HepG2 (cell line): ENCODE data around the gene ENO2. TPM values are rescaled to one million over a fixed set of nuclear protein-coding genes. Genes with fewer than 3 reads are reported as not detected.

Experiments used
- ETV5 ChIP-seq: IDR thresholded peaks from 2 replicates; pipeline ENCODE4 v1.6.1; 2018; ENCODE audit warnings: missing biosample characterization, missing genetic modification reagents, inconsistent platforms, borderline replicate concordance
- FOSL2 ChIP-seq: sonication (generic); formaldehyde crosslinking; IDR thresholded peaks from 2 replicates; pipeline ENCODE4 v1.4.0; 2020; ENCODE audit warnings: missing genetic modification reagents
- GABPA ChIP-seq, 2 experiments: IDR thresholded peaks; 2 replicates each; pipeline ENCODE4 v1.6.1; 2011 to 2016; ENCODE audit warnings: low read depth in 2 of 2, low read length in 1 of 2, missing biosample characterization in 1 of 2, missing genetic modification characterization in 1 of 2
- HBP1 ChIP-seq: IDR thresholded peaks from 2 replicates; pipeline ENCODE4 v1.6.1; 2016; ENCODE audit warnings: low read depth, control low read depth
- KAT8 ChIP-seq: IDR thresholded peaks from 2 replicates; pipeline ENCODE4 v1.6.1; 2016; ENCODE audit warnings: missing genetic modification reagents, missing compliant biosample characterization
- KDM5B ChIP-seq: sonication (generic); formaldehyde crosslinking; IDR thresholded peaks from 2 replicates; pipeline ENCODE4 v1.4.0; 2020; ENCODE audit warnings: missing genetic modification reagents, mild to moderate bottlenecking, borderline replicate concordance
- MED1 ChIP-seq: sonication (generic); formaldehyde crosslinking; IDR thresholded peaks from 2 replicates; pipeline ENCODE4 v1.4.0; 2020; ENCODE audit warnings: missing genetic modification reagents
- MXI1 ChIP-seq: IDR thresholded peaks from 3 replicates; pipeline ENCODE4 v1.6.1; 2012; ENCODE audit warnings: low read depth, low read length, inconsistent platforms, borderline replicate concordance
- NFE2L2 ChIP-seq: fragments of 150-350 bp; IDR thresholded peaks from 2 replicates; pipeline ENCODE4 v1.6.1; 2014; ENCODE audit warnings: low read length
- POGK ChIP-seq: sonication (generic); formaldehyde crosslinking; conservative IDR thresholded peaks from 2 replicates; pipeline ENCODE4 v1.8.0; 2022; ENCODE audit warnings: mild to moderate bottlenecking, moderate library complexity, missing genetic modification reagents
- RFXAP ChIP-seq: sonication (generic); formaldehyde crosslinking; IDR thresholded peaks from 2 replicates; pipeline ENCODE4 v1.4.0; 2020; ENCODE audit warnings: missing genetic modification reagents, borderline replicate concordance
- SALL1 ChIP-seq: sonication (generic); formaldehyde crosslinking; IDR thresholded peaks from 2 replicates; pipeline ENCODE4 v1.8.0; 2022; ENCODE audit warnings: mild to moderate bottlenecking, missing genetic modification reagents
- SIN3A ChIP-seq: IDR thresholded peaks from 2 replicates; pipeline ENCODE4 v1.6.1; 2011; ENCODE audit warnings: low read depth, mild to moderate bottlenecking, control low read depth, low read length, borderline replicate concordance
- TFDP1 ChIP-seq: IDR thresholded peaks from 2 replicates; pipeline ENCODE4 v1.6.1; 2016; ENCODE audit warnings: missing compliant biosample characterization, missing genetic modification reagents, borderline replicate concordance
- YEATS4 ChIP-seq: sonication (generic); formaldehyde crosslinking; IDR thresholded peaks from 2 replicates; pipeline ENCODE4 v1.4.0; 2020; ENCODE audit warnings: missing genetic modification reagents, borderline replicate concordance
- ZFY ChIP-seq: sonication (generic); formaldehyde crosslinking; IDR thresholded peaks from 2 replicates; pipeline ENCODE4 v1.4.0; 2020; ENCODE audit warnings: missing genetic modification reagents
- ZNF124 ChIP-seq: sonication (generic); formaldehyde crosslinking; IDR thresholded peaks from 2 replicates; pipeline ENCODE4 v1.4.0; 2020; ENCODE audit warnings: missing genetic modification reagents
- ZNF263 ChIP-seq: sonication (generic); formaldehyde crosslinking; IDR thresholded peaks from 2 replicates; pipeline ENCODE4 v1.4.0; 2020; ENCODE audit warnings: missing genetic modification reagents
- ZNF354B ChIP-seq: sonication (generic); formaldehyde crosslinking; IDR thresholded peaks from 2 replicates; pipeline ENCODE4 v1.8.0; 2022; ENCODE audit warnings: mild to moderate bottlenecking, missing genetic modification reagents
- ZNF674 ChIP-seq: sonication (generic); formaldehyde crosslinking; IDR thresholded peaks from 2 replicates; pipeline ENCODE4 v1.5.0; 2020; ENCODE audit warnings: low read depth, mild to moderate bottlenecking, missing genetic modification reagents
- ZNF687 ChIP-seq: sonication (generic); formaldehyde crosslinking; IDR thresholded peaks from 2 replicates; pipeline ENCODE4 v1.5.1; 2020; ENCODE audit warnings: mild to moderate bottlenecking, missing genetic modification reagents, moderate library complexity
- ZNF878 ChIP-seq: sonication (generic); formaldehyde crosslinking; IDR thresholded peaks from 2 replicates; pipeline ENCODE4 v1.8.1; 2023; ENCODE audit warnings: mild to moderate bottlenecking, missing genetic modification reagents, moderate library complexity
- polyA plus RNA-seq, 8 experiments: library from polyadenylated mRNA; depleted of rRNA in 3 of 8; stranded (reverse) in 7 of 8; unstranded in 1 of 8; fragments of >200 nt; fragmentation: Illumina TruSeq in 4 of 8; extraction: Trizol in 4 of 8; gene quantifications; 2 replicates each; pipeline versions ENCODE4 v1.2.1 to v1.2.3, GENCODE V29; 2011 to 2016; ENCODE audit warnings: low read depth in 4 of 8, missing spikeins in 1 of 8, mixed read lengths in 1 of 8; ENCODE audit not compliant: insufficient read depth in 1 of 8
- total RNA-seq, 5 experiments: library from RNA; depleted of rRNA; stranded (reverse); fragments of >200 nt; fragmentation: Illumina TruSeq; extraction: Trizol; gene quantifications; 2 replicates each; pipeline ENCODE4 v1.2.3, GENCODE V29; 2016; ENCODE audit warnings: low read depth in 1 of 5

The ENO2 gene
- total and polyA plus RNA-seq, 2 of the 13 experiments (the other 11 are each of a cell fraction or from before 2014, with no cell fraction given): 19.3 to 136 TPM

GRCh38 chr12:6961695-6962284 is 47.4 kb downstream of the ENO2 start (continued):
- TF ChIP-seq RFXAP (CRISPR knock-in tag) (0 out of 2 replicates have a peak, but pooled peaks have one; percentile 20), ZNF354B (CRISPR knock-in tag) (no peak), ETV5 (CRISPR knock-in tag) (peak; percentile 83; the same call in 1 of the 2 replicates), MED1 (peak; percentile 42; the same call in 1 of the 2 replicates), ZNF124 (CRISPR knock-in tag) (no peak), HBP1 (CRISPR knock-in tag) (peak; percentile 85; the same call in 1 of the 2 replicates), FOSL2 (CRISPR knock-in tag) (peak; percentile 26; the same call in 1 of the 2 replicates), POGK (CRISPR knock-in tag) (peak; percentile 45; the same call in 1 of the 2 replicates), KDM5B (no peak), GABPA (IDR thresholded peaks at IDR 0.05; ENCODE audit: low read depth, low read length) (peak; percentile 13; the same call in 1 of the 2 replicates), GABPA (CRISPR knock-in tag; IDR thresholded peaks at IDR 0.05; ENCODE audit: low read depth) (peak; percentile 80), ZNF263 (CRISPR knock-in tag) (peak; percentile 99), MXI1 (peak; percentile 40; the same call in 1 of the 3 replicates), ZNF878 (CRISPR knock-in tag) (no peak), KAT8 (CRISPR knock-in tag) (peak; percentile 62; the same call in 1 of the 2 replicates), SALL1 (CRISPR knock-in tag) (peak; percentile 12; the same call in 1 of the 2 replicates), ZNF674 (no peak), ZNF687 (CRISPR knock-in tag) (peak; percentile 68), NFE2L2 (peak; percentile 88), SIN3A (peak; percentile 49; the same call in 1 of the 2 replicates), TFDP1 (CRISPR knock-in tag) (peak; percentile 48; the same call in 1 of the 2 replicates), YEATS4 (CRISPR knock-in tag) (no peak), ZFY (peak; percentile 67; the same call in 1 of the 2 replicates)
